ENCODE data around the gene FAM13A. TPM values are rescaled to one million over a fixed set of nuclear protein-coding genes. Genes with fewer than 3 reads are reported as not detected.

FAM13A gene
- total RNA-seq, 4 donors from 2014 or later, result 58.6 to 365 (median 71.2) TPM

- H3K9me3 ChIP-seq, result no peaks in the 10 kb centered on the region
- no peak for DNase-seq (ENCODE audit: low spot score in 2 of 2)
- no peaks in the 10 kb centered on the region for H3K27me3 ChIP-seq
- TF ChIP-seq EP300 (IDR thresholded peaks at IDR 0.05) (no peak), POLR2AphosphoS5 (IDR thresholded peaks at IDR 0.05) (no peak), POLR2A (IDR thresholded peaks at IDR 0.05) (no peak)
- TF ChIP-seq, protein P1, sequence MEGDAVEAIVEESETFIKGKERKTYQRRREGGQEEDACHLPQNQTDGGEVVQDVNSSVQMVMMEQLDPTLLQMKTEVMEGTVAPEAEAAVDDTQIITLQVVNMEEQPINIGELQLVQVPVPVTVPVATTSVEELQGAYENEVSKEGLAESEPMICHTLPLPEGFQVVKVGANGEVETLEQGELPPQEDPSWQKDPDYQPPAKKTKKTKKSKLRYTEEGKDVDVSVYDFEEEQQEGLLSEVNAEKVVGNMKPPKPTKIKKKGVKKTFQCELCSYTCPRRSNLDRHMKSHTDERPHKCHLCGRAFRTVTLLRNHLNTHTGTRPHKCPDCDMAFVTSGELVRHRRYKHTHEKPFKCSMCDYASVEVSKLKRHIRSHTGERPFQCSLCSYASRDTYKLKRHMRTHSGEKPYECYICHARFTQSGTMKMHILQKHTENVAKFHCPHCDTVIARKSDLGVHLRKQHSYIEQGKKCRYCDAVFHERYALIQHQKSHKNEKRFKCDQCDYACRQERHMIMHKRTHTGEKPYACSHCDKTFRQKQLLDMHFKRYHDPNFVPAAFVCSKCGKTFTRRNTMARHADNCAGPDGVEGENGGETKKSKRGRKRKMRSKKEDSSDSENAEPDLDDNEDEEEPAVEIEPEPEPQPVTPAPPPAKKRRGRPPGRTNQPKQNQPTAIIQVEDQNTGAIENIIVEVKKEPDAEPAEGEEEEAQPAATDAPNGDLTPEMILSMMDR (IDR thresholded peaks at IDR 0.05), result no peak
- no peak overlapping the region for H3K27ac ChIP-seq
- peaks cover 5% of the 10 kb centered on the region for H3K36me3 ChIP-seq
- no peak overlapping the region for H3K4me3 ChIP-seq
- peaks cover 9% of the 10 kb centered on the region for H3K4me1 ChIP-seq
Measured at GRCh38 chr4:88797725-88798124, 259.3 kb downstream of the FAM13A start.

DNA sequence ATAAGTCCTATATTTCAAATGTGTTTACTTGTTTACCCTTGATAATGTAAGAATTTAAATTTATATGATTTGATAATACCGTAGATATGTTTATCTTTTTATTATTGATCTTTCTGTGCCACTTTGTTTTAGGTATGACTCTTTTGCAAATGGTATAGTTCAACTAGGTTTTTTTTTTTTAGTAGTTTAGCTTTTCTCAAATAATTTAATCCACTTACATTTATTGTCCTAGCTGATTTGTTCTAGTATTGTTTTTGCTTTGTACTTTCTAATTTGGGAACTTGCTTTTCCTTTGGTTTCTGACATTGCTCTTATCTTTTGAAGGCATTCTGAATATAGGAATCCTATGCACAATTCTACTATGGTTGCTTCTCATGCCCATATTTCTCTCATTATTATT lies 260.4 kb downstream of the FAM13A start:
- WGBS, result 100% methylated on average over 1 of the region's 1 CpG
- no peaks in the 10 kb centered on the region for H3K27me3 ChIP-seq
- no peak for DNase-seq (ENCODE audit: low spot score in 2 of 2)
- H3K4me1 ChIP-seq, result peaks cover 9% of the 10 kb centered on the region
- H3K9me3 ChIP-seq, result no peaks in the 10 kb centered on the region
- H3K36me3 ChIP-seq, result peaks cover 5% of the 10 kb centered on the region
- no peak for TF ChIP-seq EP300 (IDR thresholded peaks at IDR 0.05)
- TF ChIP-seq POLR2AphosphoS5 (IDR thresholded peaks at IDR 0.05), result no peak
- TF ChIP-seq, protein P1 (IDR thresholded peaks at IDR 0.05), result no peak
- TF ChIP-seq POLR2A (IDR thresholded peaks at IDR 0.05), result no peak
- no peak overlapping the region for H3K27ac ChIP-seq
- H3K4me3 ChIP-seq, result no peak overlapping the region

GRCh38 chr4:88794952-88795351 lies 262.0 kb downstream of the FAM13A start:
- Histone ChIP-seq H3K27ac (no peak overlapping the region), H3K36me3 (peaks cover 5% of the 10 kb centered on the region), H3K4me3 (no peak overlapping the region), H3K4me1 (peaks cover 9% of the 10 kb centered on the region), H3K27me3 (no peaks in the 10 kb centered on the region), H3K9me3 (no peaks in the 10 kb centered on the region)
- DNase-seq (ENCODE audit: low spot score in 2 of 2), result no peak
- TF ChIP-seq, protein P1 (IDR thresholded peaks at IDR 0.05), result no peak

GRCh38 chr4:88794087-88794690 lies 262.8 kb downstream of the FAM13A start:
- H3K27ac ChIP-seq, result no peak overlapping the region
- no peak for TF ChIP-seq POLR2A (IDR thresholded peaks at IDR 0.05)
- no peak for TF ChIP-seq POLR2AphosphoS5 (IDR thresholded peaks at IDR 0.05)
- TF ChIP-seq EP300 (IDR thresholded peaks at IDR 0.05), result no peak
- TF ChIP-seq, protein P1 (IDR thresholded peaks at IDR 0.05), result no peak
- no peaks in the 10 kb centered on the region for H3K27me3 ChIP-seq
- no peak overlapping the region for H3K4me3 ChIP-seq
- 95% methylated on average over 4 of the region's 4 CpGs for WGBS
- peaks cover 9% of the 10 kb centered on the region for H3K4me1 ChIP-seq
- H3K9me3 ChIP-seq, result no peaks in the 10 kb centered on the region
- no peak for DNase-seq (ENCODE audit: low spot score in 2 of 2)
- H3K36me3 ChIP-seq, result peaks cover 5% of the 10 kb centered on the region

GRCh38 chr4:88793475-88793874 lies 263.5 kb downstream of the FAM13A start:
- WGBS, result 85% methylated on average over 1 of the region's 1 CpG
- peak overlapping the region; percentile 50 for H3K27ac ChIP-seq
- no peak for TF ChIP-seq EP300 (IDR thresholded peaks at IDR 0.05)
- no peak for TF ChIP-seq POLR2AphosphoS5 (IDR thresholded peaks at IDR 0.05)
- TF ChIP-seq, protein P1 (IDR thresholded peaks at IDR 0.05), result no peak
- TF ChIP-seq POLR2A (IDR thresholded peaks at IDR 0.05), result no peak

More at GRCh38 chr4:88793475-88793874, 263.5 kb downstream of the FAM13A start:
- Histone ChIP-seq H3K4me3 (no peak overlapping the region), H3K36me3 (peaks cover 3% of the 10 kb centered on the region), H3K4me1 (peaks cover 9% of the 10 kb centered on the region), H3K9me3 (no peaks in the 10 kb centered on the region), H3K27me3 (no peaks in the 10 kb centered on the region)
- no peak for DNase-seq (ENCODE audit: low spot score in 2 of 2)

All from suprapubic skin (tissue), 4 donors.